Right hindlimb (tissue), 1 donor: Measurements from ENCODE around the gene HOXB6.

Experiments
- DNase-seq: peaks from one replicate; pipeline ENCODE4 v3.0.0-alpha.2; 2018

Gene HOXB6

GRCh38 chr17:48593840-48594537 is 10.8 kb downstream of the HOXB6 start:
- peak; percentile 88 for DNase-seq

- no peak for DNase-seq
Measured at GRCh38 chr17:48593126-48593829, 11.5 kb downstream of the HOXB6 start, which contains the start of gene HOXB5. Gene HOXB5, minus strand, starts transcription at chr17:48593779. Its CDS starts 97 bp downstream, at chr17:48593682.

- DNase-seq, result no peak
Measured at GRCh38 chr17:48592577-48592976, 12.2 kb downstream of the HOXB6 start.

GRCh38 chr17:48592057-48592514 is 12.7 kb downstream of the HOXB6 start:
- no peak for DNase-seq

- DNase-seq, result no peak
Measured at GRCh38 chr17:48591255-48592056, 13.3 kb downstream of the HOXB6 start.

GRCh38 chr17:48590607-48591161 is 14.1 kb downstream of the HOXB6 start:
- no peak for DNase-seq

GRCh38 chr17:48589831-48590606 is 14.8 kb downstream of the HOXB6 start, which contains the start of gene HOXB3:
Gene HOXB3, minus strand, starts transcription at chr17:48590241. Its CDS starts 37,767 bp downstream, at chr17:48552474.
- no peak for DNase-seq

GRCh38 chr17:48589060-48589830 is 15.5 kb downstream of the HOXB6 start:
- DNase-seq, result no peak

GRCh38 chr17:48588528-48588927 is 16.3 kb downstream of the HOXB6 start:
- DNase-seq, result no peak

- DNase-seq, result no peak
Measured at GRCh38 chr17:48588074-48588415, 16.7 kb downstream of the HOXB6 start.

GRCh38 chr17:48587276-48588073 is 17.3 kb downstream of the HOXB6 start:
- DNase-seq, result no peak

- DNase-seq, result no peak
Measured at GRCh38 chr17:48586355-48587258, 18.2 kb downstream of the HOXB6 start.

- DNase-seq, result no peak
Measured at GRCh38 chr17:48584223-48584741, 20.5 kb downstream of the HOXB6 start.

GRCh38 chr17:48583708-48584222 is 21.0 kb downstream of the HOXB6 start:
- DNase-seq, result no peak

GRCh38 chr17:48582750-48583069 is 22.1 kb downstream of the HOXB6 start:
- no peak for DNase-seq

- no peak for DNase-seq
Measured at GRCh38 chr17:48579760-48580554, 24.8 kb downstream of the HOXB6 start.

GRCh38 chr17:48579471-48579759 is 25.4 kb downstream of the HOXB6 start:
- DNase-seq, result no peak
